Dermis microvascular lymphatic vessel endothelial cell (primary cell): ENCODE results near the gene OS9. TPM values are rescaled to one million over a fixed set of nuclear protein-coding genes. Genes with fewer than 3 reads are reported as not detected.
A peak's percentile ranks its signal among the peaks of the same experiment; 100 is the strongest.
"Not testable (repeated sequence)": the region's sequence is repeated elsewhere in the genome, so short reads cannot be mapped to it uniquely, and the experiment has no call there.

Experiments
- DNase-seq, 2 donors: peaks; one replicate each; pipeline versions ENCODE4 v3.0.0 to v3.0.0-alpha.2; 2010; ENCODE audit warnings: low read depth in 2 of 2
- total RNA-seq: library from RNA; depleted of rRNA; stranded (reverse); fragments of >200 nt; gene quantifications from 2 replicates; pipeline ENCODE4 v1.2.1, GENCODE V29; 2014

The OS9 gene, protein sequence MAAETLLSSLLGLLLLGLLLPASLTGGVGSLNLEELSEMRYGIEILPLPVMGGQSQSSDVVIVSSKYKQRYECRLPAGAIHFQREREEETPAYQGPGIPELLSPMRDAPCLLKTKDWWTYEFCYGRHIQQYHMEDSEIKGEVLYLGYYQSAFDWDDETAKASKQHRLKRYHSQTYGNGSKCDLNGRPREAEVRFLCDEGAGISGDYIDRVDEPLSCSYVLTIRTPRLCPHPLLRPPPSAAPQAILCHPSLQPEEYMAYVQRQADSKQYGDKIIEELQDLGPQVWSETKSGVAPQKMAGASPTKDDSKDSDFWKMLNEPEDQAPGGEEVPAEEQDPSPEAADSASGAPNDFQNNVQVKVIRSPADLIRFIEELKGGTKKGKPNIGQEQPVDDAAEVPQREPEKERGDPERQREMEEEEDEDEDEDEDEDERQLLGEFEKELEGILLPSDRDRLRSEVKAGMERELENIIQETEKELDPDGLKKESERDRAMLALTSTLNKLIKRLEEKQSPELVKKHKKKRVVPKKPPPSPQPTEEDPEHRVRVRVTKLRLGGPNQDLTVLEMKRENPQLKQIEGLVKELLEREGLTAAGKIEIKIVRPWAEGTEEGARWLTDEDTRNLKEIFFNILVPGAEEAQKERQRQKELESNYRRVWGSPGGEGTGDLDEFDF
- 141 and 188 TPM in 2 replicates for total RNA-seq

DNA sequence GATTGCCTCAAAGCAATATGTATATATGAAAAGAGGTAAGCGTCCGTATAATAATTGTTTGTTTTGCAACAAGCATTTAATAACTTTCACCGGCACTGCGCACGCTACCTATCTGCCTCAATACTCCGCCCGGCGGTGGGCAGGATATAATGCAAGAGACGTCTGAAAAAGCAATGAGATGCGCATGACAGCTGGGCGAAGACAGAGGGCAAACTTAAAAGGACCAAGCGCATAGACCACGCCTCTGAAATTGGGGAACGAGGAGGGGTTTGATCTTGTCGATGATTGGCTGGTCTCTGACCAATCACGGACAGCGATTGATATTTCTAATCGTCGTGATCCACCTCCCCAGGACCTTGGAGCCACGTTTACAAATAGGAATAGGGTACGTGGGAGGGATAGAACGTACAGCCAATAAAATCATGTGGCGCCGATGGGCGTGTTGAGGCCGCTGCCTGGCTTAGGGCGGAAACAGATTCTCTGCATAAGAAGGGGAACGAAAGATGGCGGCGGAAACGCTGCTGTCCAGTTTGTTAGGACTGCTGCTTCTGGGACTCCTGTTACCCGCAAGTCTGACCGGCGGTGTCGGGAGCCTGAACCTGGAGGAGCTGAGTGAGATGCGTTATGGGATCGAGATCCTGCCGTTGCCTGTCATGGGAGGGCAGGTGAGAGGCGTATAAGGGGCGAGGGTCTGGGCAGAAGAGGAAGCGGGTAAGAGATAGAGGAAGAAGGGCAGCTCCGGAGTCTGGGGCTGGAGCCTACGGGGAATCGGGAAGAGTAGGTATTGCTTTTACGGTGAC is at the start of gene OS9:
Gene OS9, plus strand, starts transcription at position 474 of the 800 bp plus-strand sequence. Its CDS starts 30 bp downstream, at position 504.
- DNase-seq, result peak; percentile 100

DNA sequence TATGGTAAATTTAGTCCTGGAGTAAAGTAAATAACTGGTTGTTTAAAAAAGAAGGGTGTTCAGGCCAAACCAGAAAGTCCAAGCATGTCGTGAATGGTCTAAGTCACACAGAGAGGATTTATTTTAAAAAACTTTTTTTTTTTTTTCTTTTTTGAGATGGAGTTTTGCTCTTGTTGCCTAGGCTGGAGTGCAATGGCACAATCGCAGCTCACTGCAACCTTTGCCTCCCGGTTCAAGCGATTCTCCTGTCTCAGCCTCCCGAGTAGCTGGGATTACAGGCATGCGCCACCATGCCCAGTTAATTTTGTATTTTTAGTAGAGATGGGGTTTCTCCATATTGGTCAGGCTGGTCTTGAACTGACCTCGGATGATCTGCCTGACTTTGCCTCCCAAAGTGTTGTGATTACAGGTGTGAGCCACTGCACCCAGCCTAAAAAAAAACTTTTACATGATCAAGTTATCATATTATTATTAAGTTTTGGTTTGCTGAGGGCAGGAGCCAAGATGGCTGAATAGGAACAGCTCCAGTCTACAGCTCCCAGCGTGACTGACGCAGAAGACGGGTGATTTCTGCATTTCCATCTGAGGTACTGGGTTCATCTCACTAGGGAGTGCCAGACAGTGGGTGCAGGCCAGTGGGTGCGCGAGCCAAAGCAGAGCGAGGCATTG is 47.8 kb upstream of the OS9 start:
- DNase-seq, result peak in 1 of 2 donors; percentile 33

DNA sequence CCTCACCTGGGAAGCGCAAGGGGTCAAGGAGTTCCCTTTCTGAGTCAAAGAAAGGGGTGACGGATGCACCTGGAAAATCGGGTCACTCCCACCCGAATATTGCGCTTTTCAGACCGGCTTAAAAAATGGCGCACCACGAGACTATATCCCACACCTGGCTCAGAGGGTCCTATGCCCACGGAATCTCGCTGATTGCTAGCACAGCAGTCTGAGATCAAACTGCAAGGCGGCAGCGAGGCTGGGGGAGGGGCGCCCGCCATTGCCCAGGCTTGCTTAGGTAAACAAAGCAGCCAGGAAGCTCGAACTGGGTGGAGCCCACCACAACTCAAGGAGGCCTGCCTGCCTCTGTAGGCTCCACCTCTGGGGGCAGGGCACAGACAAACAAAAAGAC is 47.3 kb upstream of the OS9 start:
- DNase-seq, result not testable (repeated sequence)

DNA sequence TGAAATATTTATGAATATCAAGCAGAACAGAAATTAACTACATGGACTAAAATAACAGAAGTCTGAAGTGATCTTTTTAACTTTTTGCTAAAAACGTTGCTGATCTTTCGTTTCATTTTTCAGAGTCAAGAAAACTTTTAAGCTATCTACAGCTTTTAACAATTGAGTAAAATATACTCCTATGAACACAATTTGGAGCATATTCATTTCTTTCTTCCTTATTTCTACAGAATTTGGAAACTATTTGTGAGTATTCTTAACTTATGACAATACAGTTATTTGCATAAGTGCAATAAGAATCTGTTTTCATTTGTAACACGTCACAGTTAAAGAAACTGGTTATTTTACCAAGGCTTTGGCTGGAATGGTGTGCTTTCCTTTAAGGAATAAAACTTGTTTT is 39.9 kb upstream of the OS9 start:
- no peak for DNase-seq

DNA sequence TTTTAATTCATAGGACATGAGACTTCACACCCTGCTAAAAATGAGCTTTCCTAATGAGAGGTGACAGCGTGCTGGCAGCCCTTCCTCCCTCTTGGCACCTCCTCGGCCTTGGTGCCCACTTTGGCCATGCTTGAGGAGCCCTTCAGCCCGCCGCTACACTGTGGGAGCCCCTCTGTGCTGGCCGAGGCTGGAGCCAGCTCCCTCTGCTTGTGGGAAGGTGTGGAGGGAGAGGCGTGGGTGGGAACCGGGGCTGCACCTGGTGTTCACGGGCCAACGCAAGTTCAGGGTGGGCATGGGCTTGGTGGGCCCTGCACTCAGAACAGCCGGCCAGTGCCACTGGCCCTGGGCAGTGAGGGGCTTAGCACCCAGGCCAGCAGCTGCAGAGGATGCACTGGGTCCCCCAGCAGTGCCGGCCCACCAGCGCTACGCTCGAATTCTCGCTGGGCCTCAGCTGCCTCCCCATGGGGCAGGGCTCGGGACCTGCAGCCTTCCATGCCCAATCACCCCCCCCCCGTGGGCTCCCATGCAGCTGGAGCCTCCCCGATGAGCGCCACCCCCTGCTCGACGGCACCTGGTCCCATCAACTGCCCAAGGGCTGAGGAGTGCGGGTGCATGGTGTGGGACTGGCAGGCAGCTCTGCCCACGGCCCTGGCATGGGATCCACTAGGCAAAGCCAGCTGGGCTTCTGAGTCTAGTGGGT is 38.2 kb upstream of the OS9 start:
- DNase-seq, result no peak

DNA sequence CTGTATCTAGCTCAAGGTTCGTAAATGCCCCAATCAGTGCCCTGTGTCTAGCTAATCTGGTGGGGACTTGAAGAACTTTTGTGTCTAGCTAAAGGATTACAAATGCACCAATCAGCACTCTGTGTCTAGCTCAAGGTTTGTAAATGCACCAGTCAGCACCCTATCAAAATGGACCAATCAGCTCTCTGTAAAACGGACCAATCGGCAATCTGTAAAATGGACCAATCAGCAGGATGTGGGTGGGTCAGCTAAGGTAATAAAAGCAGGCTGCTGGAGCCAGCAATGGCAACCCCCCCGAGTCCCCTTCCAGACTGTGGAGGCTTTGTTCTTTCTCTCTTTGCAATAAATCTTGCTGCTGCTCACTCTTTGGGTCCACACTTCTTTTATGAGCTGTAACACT is 37.5 kb upstream of the OS9 start:
- not testable (repeated sequence) for DNase-seq

DNA sequence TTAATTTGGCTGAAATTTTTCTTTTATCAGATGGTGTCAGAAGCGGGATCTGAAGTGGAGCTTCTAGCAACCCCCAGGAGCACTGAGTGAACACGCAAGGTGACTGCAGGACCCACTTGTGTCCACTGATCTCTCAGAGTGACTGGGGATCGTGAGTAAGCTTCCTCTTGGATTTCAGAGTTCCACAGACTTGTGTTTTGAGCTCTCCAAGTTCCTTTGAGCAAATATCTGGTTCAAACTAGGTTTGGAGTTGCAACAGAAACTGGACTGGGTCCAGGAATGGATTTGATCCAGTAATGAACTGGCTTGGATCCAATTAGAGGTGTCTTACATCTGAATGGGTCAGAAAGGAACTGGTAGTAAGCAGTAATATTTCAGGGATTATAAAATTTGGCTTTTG is 36.2 kb upstream of the OS9 start:
- no peak for DNase-seq

DNA sequence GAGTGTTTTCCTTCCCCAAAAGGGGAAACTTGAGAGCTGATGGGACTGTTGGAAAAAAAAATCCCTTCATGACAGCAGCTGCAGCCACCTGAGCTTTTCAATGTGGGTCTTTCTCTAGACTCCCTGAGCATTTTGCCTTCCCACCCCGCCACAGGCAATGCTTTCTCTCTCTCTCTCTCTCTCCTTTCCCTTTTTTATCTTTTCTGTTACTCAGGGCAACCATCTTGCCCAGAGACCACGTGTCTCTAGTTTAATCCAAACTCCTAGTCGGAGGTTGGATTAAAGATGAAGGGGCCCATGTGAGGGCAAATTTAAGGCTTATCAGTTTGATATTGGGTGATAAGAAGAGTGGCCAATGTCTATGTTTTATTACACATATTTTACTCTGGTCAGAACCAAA is 35.0 kb upstream of the OS9 start:
- DNase-seq, result no peak

DNA sequence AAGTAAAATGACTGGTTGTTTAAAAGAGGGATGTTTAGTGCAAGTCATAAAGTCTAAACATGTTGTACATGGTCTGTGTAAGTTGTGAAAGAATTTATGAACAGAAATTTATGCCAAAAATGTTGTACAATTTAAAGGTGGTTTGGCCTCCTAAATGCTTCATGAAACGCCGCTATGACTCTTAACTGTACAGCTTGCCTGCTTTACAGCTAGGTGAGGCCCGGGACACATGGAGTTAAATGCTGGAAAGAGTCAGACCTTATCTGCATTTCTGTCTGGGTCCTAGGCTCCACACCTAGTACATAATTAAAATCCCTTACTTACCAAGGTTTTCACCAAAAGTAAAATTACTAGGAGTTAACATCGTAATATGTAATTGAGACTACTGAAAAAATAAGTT is 32.6 kb upstream of the OS9 start:
- DNase-seq, result no peak

DNA sequence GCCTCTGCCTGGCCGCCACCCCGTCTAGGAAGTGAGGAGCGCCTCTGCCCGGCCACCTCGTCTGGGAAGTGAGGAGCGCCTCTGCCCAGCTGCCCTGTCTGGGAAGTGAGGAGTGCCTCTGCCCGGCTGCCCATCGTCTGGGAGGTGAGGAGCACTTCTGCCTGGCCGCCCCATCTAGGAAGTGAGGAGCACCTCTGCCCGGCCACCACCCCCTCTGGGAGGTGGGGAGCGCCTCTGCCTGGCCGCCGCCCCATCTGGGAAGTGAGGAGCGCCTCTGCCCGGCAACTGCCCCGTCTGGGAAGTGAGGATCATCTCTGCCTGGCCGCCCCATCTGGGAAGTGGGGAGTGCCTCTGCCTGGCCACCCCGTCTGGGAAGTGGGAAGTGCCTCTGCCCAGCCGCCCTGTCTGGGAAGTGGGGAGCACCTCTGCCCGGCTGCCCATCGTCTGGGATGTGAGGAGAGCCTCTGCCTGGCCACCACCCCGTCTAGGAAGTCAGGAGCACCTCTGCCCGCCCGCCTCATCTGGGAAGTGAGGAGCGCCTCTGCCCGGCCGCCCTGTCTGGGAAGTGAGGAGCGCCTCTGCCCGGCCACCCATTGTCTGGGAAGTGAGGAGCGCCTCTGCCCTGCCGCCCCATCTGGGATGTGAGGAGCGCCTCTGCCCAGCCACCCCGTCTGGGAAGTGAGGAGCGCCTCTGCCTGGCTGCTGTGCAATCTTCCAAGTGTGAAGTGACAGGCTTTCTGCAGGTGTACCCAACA is 28.7 kb upstream of the OS9 start:
- DNase-seq, result not testable (repeated sequence)

DNA sequence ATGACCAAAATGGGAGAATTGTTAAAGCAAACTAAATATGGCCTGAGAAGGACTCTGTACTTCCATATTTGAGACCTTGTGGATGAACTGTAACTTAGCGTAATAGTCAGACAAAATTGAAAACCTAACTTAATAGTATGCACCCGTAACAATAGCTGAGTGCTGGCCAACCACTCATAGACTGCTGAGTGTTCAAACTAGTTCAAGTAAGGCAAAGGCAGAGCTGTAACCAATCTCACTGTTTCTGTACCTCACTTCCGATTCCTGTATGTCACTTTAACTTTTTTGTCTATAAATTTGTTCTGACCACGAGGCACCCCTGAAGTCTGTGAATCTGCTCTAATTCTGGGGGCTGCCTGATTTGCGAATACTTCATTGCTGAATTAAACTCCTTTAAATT is 27.0 kb upstream of the OS9 start:
- DNase-seq, result no peak

DNA sequence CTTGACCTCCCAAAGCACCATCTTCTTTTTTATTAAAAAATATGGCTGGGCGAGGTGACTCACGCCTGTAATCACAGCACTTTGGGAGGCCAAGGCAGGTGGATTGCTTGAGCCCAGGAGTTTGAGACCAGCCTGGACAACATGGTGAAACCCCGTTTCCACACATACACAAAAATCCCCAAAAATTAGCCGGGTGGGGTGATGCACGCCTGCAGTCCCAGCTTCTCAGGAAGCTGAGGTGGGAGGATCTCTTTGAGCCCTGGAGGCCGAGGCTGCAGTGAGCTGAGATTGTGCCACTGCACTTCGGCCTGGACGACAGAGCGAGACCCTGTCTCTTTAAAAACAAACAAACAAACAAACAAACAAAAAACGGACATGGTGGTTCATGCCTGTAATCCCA is 24.2 kb upstream of the OS9 start:
- not testable (repeated sequence) for DNase-seq

DNA sequence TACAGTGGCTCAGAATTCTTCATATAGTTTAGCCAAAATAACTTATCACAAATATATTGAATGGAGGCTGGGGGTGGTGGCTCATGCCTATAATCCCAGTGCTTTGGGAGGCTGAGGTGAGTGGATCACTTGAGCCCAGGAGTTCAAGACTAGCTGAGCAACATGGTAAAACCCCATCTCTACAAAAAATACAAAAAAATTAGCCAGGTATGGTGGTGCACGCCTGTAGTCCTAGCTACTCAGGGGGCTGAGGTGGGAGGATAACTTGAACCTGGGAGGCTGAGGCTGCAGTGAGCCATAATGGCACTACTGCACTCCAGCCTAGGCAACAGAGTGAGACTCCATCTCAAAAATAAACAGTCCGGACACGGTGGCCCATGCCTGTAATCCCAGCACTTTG is 22.1 kb upstream of the OS9 start:
- DNase-seq, result not testable (repeated sequence)

DNA sequence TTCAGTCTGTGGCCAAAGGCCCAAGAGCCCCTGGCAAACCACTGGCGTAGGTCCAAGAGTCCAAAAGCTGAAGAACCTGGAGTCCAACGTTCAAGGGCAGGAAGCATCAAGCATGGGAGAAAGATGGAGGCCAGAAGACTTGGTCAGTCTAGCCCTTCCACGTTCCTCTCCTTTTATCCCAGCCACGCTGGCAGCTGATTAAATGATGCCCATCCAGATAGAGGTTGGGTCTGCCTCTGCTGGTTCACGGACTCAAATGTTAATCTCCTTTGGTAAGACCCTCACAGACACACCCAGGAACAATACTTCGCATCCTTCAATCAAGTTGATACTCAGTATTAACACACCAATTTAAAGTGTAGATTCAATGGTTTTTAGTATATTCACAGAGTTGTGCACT is 21.1 kb upstream of the OS9 start:
- no peak for DNase-seq

DNA sequence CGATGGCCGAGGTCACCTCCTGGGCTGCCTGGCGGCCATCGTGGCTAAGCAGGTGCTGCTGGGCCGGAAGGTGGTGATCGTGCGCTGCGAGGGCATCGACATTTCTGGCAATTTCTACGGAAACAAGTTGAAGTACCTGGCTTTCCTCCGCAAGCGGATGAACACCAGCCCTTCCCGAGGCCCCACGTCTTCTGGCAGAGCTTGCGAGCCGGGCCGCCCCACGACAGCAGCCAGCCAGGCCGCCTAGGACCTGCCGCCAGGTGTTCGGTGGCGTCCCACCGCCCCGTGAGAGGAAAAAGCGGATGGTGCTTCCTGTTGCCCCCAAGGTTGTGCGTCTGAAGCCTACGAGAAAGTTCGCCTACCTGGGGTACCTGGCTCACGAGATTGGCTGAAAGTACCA is 19.2 kb upstream of the OS9 start:
- no peak for DNase-seq

DNA sequence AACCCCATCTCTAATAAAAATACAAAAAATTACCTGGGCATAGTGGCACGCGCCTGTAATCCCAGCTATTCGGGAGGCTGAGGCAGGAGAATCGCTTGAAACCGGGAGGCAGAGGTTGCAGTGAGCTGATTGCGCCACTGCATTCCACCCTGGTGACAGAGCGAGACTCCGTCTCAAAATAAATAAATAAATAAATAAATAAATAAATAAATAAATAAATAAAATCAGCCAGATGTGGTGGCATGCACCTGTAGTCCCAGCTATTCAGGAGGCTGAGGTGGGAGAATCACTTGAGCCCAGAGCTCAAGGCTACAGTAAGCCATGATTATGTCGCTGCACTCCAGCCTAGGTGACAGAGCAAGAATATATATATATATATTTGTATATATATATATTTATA is 16.0 kb upstream of the OS9 start:
- DNase-seq, result not testable (repeated sequence)

DNA sequence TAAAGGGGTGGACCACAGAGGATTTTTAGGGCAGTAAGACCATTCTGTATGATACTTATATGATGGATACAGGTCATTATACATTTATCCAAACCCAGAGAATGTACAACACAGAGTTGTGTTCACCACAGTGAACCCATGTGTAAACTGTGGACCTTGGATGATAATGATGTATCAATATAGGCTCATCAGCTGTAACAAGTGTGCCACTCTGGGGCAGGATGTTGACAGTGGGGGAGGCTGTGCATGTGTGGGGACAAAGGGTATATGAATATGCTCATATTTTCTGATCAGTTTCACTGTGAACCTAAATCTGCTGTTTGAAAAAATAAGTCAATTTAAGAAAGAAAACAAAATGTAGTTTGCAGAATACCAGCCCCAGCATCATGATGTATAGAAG is 14.2 kb upstream of the OS9 start:
- no peak for DNase-seq

DNA sequence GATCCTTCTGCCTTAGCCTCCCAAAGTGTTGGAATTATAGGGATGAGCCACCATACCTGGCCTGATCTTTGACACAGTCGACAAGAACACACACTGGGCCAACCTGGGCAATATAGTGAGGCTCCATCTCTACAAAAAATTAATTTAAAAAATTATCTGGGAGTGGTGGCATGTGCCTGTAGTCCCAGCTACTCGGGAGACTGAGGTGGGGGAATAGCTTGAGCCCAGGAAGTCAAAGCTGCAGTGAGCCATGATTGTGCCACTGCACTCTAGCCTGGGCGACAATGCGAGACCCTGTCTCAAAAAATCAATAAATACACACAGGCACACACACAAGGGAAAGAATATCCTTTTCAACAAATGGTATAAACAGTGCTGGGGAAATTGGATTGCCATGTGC is 6.1 kb upstream of the OS9 start:
- DNase-seq, result no peak

DNA sequence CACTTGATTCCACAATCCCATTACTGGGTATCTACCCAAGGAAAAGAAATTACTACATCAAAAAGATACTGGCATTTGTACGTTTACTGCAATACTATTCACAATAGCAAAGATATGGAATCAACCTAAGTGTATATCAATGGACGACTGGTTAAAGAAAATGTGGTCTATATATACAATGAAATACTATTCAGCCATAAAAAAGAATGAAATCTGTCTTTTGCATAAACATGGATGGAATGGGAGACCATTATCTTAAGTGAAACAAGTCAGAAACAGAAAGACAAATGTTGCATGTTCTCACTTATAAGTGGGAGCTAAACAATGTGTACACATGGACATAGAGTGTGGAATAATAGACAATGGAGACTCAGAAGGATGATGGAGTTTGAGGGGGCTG is 5.0 kb upstream of the OS9 start:
- DNase-seq, result no peak

DNA sequence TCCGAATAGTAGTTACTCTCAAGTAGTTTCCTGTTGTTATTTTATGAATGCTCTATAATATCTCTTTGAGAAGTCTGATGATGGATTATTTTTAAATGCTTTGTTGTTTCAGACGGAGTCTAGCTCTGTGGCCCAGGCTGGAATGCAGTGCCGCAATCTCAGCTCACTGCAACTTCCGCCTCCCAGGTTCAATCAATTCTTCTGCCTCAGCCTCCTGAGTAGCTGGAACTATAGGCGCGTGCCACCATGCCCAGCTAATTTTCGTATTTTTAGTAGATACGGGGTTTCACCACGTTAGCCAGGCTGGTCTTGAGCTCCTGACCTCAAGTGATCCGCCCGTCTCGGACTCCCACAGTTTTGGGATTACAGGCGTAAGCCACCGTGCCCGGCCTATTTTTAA is 1.4 kb upstream of the OS9 start:
- no peak for DNase-seq

DNA sequence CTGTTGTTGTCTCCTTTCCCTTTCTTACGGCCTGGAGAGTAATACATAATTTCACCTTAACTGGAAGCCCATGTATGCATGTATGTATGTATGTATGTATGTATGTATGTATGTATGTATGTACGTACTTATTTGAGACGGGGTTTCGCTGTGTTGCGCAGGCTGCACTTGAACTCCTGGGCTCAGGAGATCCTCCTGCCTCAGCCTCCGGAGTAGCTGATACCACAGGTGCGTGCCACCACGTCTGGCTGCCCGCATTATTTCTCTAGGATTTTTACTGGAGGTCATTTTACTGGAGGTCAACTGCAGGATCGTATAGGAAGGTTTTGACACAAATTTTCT is 644 bp upstream of the OS9 start:
- DNase-seq, result no peak
